HUES48 (cell line): ENCODE results near the gene CFHR4.
"Not testable (repeated sequence)": the region's sequence is repeated elsewhere in the genome, so short reads cannot be mapped to it uniquely, and the experiment has no call there.

Experiments
- H3K27ac ChIP-seq: one replicate; pipeline ENCODE4 v1.7.0; 2013; ENCODE audit warnings: low read depth, low read length, inconsistent platforms
- H3K27me3 ChIP-seq: 2 replicates; pipeline ENCODE4 v1.6.1; 2013; ENCODE audit warnings: mild to moderate bottlenecking, low read length; ENCODE audit not compliant: control insufficient read depth, insufficient read depth
- H3K36me3 ChIP-seq: 2 replicates; pipeline ENCODE4 v1.6.1; 2013; ENCODE audit warnings: low read length; ENCODE audit not compliant: control insufficient read depth, insufficient read depth
- H3K4me1 ChIP-seq: 2 replicates; pipeline ENCODE4 v1.6.1; 2013; ENCODE audit warnings: mild to moderate bottlenecking, low read length; ENCODE audit not compliant: control insufficient read depth, insufficient read depth
- H3K4me3 ChIP-seq: 2 replicates; pipeline ENCODE4 v1.5.1; 2013; ENCODE audit warnings: mild to moderate bottlenecking, low read depth, low read length
- H3K9ac ChIP-seq: 2 replicates; pipeline ENCODE4 v1.6.1; 2013; ENCODE audit warnings: mild to moderate bottlenecking, low read depth, low read length, moderate library complexity
- H3K9me3 ChIP-seq: 2 replicates; pipeline ENCODE4 v1.6.1; 2013; ENCODE audit warnings: low read length; ENCODE audit not compliant: control insufficient read depth, insufficient read depth

CFHR4 gene

DNA sequence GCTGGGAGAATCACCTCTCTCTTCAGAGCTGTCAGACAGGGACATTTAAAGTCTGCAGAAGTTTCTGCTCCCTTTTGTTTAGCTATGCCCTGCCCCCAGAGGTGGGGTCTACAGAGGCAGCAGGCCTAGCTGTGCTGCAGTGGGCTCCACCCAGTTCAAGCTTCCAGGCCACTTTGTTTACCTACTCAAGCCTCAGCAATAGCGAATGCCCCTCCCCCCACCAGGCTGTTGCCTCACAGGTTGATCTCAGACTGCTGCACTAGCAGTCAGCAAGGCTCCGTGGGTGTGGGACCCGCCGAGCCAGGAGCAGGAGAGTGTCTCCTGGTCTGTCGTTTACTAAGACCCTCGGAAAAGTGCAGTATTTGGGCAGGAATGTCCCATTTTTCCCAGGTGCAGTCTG, 53.6 kb downstream of the CFHR4 start:
- H3K27ac ChIP-seq, H3K4me3 ChIP-seq, H3K9ac ChIP-seq, H3K36me3 ChIP-seq, H3K9me3 ChIP-seq, H3K27me3 ChIP-seq, H3K4me1 ChIP-seq: not testable (repeated sequence)

- not testable (repeated sequence) for H3K4me3 ChIP-seq, H3K27me3 ChIP-seq, H3K4me1 ChIP-seq, H3K27ac ChIP-seq, H3K9me3 ChIP-seq, H3K36me3 ChIP-seq, H3K9ac ChIP-seq
Observed at GRCh38 chr1:196943568-196943967, 55.7 kb downstream of the CFHR4 start, which contains the start of gene CFHR2. Gene CFHR2, plus strand, starts transcription at chr1:196943738. Its CDS starts 143 bp downstream, at chr1:196943881.

GRCh38 chr1:196951711-196952394, 64.0 kb downstream of the CFHR4 start:
- no peak overlapping the region for H3K4me3 ChIP-seq
- H3K9me3 ChIP-seq: no peaks in the 10 kb centered on the region
- H3K9ac ChIP-seq: no peak overlapping the region
- no peaks in the 10 kb centered on the region for H3K4me1 ChIP-seq
- no peaks in the 10 kb centered on the region for H3K36me3 ChIP-seq
- H3K27me3 ChIP-seq: no peaks in the 10 kb centered on the region
- no peak overlapping the region for H3K27ac ChIP-seq

- no peaks in the 10 kb centered on the region for H3K9me3 ChIP-seq
- H3K4me1 ChIP-seq: no peaks in the 10 kb centered on the region
- H3K27ac ChIP-seq: no peak overlapping the region
- H3K27me3 ChIP-seq: no peaks in the 10 kb centered on the region
- H3K4me3 ChIP-seq: no peak overlapping the region
- no peak overlapping the region for H3K9ac ChIP-seq
- H3K36me3 ChIP-seq: no peaks in the 10 kb centered on the region
Observed at GRCh38 chr1:196954778-196955177, 66.9 kb downstream of the CFHR4 start.

DNA sequence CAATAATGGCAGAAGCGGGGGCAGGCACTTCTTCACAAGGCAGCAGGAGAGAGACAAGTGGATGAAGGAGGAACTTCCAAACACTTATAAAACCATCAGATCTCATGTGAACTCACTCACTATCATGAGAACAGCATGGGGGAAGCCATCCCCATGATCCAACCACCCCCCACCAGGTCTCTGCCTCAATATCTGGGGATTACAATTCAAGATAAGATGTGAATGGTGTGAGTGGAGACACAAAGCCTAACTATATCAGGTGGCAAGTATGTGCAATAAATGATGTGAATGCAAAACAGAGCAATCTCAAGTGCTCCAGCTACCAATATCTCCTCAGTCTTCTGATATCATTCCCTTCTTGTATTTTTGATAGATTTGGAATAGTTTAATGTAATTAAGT, 68.1 kb downstream of the CFHR4 start:
- Histone ChIP-seq H3K4me3 (no peak overlapping the region), H3K9ac (no peak overlapping the region), H3K27ac (no peak overlapping the region), H3K9me3 (no peaks in the 10 kb centered on the region), H3K4me1 (no peaks in the 10 kb centered on the region), H3K27me3 (no peaks in the 10 kb centered on the region), H3K36me3 (no peaks in the 10 kb centered on the region)

DNA sequence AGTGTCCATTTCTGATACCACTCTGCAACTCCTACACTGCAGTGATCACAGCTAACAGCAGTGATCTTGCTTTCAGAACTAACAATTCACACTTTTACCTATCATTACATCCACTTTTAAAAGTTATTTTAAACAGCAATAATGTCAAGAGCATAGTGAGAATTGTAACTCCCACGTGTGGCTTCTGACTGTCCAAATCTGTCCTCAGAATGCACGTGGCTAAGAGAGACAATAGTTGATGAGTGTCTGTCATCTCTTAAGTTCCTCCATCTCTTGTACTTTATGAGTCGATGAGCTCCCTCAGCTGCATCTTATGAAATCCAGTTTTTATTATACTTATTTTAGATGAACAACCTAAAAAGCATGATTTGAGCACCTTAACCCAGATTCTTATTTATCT, 73.0 kb downstream of the CFHR4 start:
- Histone ChIP-seq H3K4me3 (no peak overlapping the region), H3K36me3 (no peaks in the 10 kb centered on the region), H3K27me3 (no peaks in the 10 kb centered on the region), H3K9ac (no peak overlapping the region), H3K9me3 (no peaks in the 10 kb centered on the region), H3K27ac (no peak overlapping the region), H3K4me1 (no peaks in the 10 kb centered on the region)
